ENCODE measurements around the gene NPAT. TPM values are rescaled to one million over a fixed set of nuclear protein-coding genes. Genes with fewer than 3 reads are reported as not detected.

NPAT gene
- total RNA-seq, 1 experiment from 2014 or later, result 14.9 TPM

DNA sequence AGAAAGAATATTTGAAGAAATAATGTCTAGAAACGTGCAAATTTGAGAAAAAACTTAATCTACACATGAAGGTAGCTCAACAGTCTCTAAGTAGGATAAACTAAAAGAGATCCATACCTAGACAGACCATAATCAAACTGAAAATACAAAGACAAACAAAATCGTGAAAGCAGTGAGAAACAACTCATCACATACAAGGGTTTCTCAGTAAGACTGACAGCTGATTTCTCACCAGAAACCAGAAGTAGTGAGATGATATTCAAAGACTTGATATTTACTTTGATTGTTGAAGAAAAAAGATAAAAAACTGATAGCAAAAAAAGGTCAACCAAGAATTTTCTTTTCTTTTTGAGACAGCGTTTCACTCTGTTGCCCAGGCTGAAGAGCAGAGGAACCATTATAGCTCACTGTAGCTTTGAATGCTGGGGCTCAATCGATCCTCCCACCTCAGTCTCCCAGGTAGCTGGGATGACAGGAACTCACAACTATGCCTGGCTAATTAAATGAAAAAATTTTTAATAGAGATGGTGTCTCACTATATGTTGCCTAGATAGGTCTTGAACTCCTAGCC, 17.4 kb downstream of the NPAT start (continued):
- no peak for TF ChIP-seq ZNF274 (IDR thresholded peaks at IDR 0.05; ENCODE audit: low read depth, low read length)
- TF ChIP-seq, protein P1, sequence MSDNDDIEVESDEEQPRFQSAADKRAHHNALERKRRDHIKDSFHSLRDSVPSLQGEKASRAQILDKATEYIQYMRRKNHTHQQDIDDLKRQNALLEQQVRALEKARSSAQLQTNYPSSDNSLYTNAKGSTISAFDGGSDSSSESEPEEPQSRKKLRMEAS (IDR thresholded peaks at IDR 0.05), result no peak

DNA sequence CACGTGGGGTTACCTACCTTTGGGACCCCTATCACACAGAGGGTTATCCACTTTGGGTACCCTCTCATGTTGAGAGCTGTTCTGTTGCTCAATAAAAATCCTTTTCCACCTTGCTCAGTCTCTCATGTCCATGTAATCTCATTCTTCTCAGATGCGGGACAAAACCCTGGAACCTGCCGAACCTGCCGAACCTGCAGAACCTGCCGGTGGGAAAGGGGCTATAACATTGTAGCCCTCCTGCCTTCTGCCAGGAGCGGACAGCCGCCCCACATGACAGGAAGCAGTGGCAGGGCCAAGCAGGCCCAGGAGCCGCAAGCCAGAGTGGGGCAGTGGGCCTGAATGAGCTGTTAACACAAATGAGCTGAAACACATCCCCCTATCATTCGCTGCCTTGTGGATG, 18.1 kb downstream of the NPAT start:
- TF ChIP-seq RAD21 (IDR thresholded peaks at IDR 0.05; ENCODE audit: low read depth), result no peak
- TF ChIP-seq CEBPB (IDR thresholded peaks at IDR 0.05; ENCODE audit: low read depth), result no peak
- TF ChIP-seq ELF1 (IDR thresholded peaks at IDR 0.05; ENCODE audit: borderline replicate concordance, low read depth), result no peak
- no peak for TF ChIP-seq SIN3A (IDR thresholded peaks at IDR 0.05; ENCODE audit: low read depth)
- TF ChIP-seq, protein P1 (IDR thresholded peaks at IDR 0.05), result no peak
- TF ChIP-seq YY1 (IDR thresholded peaks at IDR 0.05; ENCODE audit: extremely low read depth, insufficient replicate concordance, low read depth, low read length), result no peak
- TF ChIP-seq, protein P2, sequence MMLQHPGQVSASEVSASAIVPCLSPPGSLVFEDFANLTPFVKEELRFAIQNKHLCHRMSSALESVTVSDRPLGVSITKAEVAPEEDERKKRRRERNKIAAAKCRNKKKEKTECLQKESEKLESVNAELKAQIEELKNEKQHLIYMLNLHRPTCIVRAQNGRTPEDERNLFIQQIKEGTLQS (IDR thresholded peaks at IDR 0.05), result no peak
- TF ChIP-seq, protein P3, sequence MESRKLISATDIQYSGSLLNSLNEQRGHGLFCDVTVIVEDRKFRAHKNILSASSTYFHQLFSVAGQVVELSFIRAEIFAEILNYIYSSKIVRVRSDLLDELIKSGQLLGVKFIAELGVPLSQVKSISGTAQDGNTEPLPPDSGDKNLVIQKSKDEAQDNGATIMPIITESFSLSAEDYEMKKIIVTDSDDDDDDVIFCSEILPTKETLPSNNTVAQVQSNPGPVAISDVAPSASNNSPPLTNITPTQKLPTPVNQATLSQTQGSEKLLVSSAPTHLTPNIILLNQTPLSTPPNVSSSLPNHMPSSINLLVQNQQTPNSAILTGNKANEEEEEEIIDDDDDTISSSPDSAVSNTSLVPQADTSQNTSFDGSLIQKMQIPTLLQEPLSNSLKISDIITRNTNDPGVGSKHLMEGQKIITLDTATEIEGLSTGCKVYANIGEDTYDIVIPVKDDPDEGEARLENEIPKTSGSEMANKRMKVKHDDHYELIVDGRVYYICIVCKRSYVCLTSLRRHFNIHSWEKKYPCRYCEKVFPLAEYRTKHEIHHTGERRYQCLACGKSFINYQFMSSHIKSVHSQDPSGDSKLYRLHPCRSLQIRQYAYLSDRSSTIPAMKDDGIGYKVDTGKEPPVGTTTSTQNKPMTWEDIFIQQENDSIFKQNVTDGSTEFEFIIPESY (IDR thresholded peaks at IDR 0.05; ENCODE audit: extremely low read depth, insufficient replicate concordance, low read length), result no peak
- no peak for TF ChIP-seq POLR2A (IDR thresholded peaks at IDR 0.05; ENCODE audit: borderline replicate concordance, extremely low read depth, insufficient read depth, insufficient read length)
- TF ChIP-seq, protein P4, sequence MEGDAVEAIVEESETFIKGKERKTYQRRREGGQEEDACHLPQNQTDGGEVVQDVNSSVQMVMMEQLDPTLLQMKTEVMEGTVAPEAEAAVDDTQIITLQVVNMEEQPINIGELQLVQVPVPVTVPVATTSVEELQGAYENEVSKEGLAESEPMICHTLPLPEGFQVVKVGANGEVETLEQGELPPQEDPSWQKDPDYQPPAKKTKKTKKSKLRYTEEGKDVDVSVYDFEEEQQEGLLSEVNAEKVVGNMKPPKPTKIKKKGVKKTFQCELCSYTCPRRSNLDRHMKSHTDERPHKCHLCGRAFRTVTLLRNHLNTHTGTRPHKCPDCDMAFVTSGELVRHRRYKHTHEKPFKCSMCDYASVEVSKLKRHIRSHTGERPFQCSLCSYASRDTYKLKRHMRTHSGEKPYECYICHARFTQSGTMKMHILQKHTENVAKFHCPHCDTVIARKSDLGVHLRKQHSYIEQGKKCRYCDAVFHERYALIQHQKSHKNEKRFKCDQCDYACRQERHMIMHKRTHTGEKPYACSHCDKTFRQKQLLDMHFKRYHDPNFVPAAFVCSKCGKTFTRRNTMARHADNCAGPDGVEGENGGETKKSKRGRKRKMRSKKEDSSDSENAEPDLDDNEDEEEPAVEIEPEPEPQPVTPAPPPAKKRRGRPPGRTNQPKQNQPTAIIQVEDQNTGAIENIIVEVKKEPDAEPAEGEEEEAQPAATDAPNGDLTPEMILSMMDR (IDR thresholded peaks at IDR 0.05 in 2 of 3, conservative IDR thresholded peaks at IDR 0.05 in 1 of 3; ENCODE audit: borderline replicate concordance in 1 of 3, insufficient read depth in 1 of 3, low read depth in 2 of 3, low read length in 2 of 3), result no peak
- TF ChIP-seq ZNF274 (IDR thresholded peaks at IDR 0.05; ENCODE audit: low read depth, low read length), result no peak
- TF ChIP-seq FOSL1 (IDR thresholded peaks at IDR 0.05; ENCODE audit: low read depth), result no peak
- no peak for TF ChIP-seq JUND (IDR thresholded peaks at IDR 0.05)
- TF ChIP-seq EGR1 (IDR thresholded peaks at IDR 0.05; ENCODE audit: low read depth), result no peak
- no peak for TF ChIP-seq EZH2phosphoT487 (IDR thresholded peaks at IDR 0.05; ENCODE audit: borderline replicate concordance)
- TF ChIP-seq EZH2 (IDR thresholded peaks at IDR 0.05), result no peak
- peaks cover 75% of the 10 kb centered on the region for H3K79me2 ChIP-seq (ENCODE audit: insufficient read depth, low read length)
- BruUV-seq (replicated peaks), result no TSS peak

More for the DNA sequence above, 18.1 kb downstream of the NPAT start:
- CTCF ChIA-PET, result no interaction called here
- H3K9me2 ChIP-seq (ENCODE audit: insufficient read depth), result no peaks in the 10 kb centered on the region
- DNase-seq (ENCODE audit: low read depth, low spot score) (no peak), ATAC-seq (no peak)
- no peak overlapping the region for H3K9ac ChIP-seq (ENCODE audit: low read length)
- no peaks in the 10 kb centered on the region for H4K20me1 ChIP-seq (ENCODE audit: insufficient read depth)
- RAD21 ChIA-PET (ENCODE audit: low non-redundant PET in 1 of 2, low total read pairs in 2 of 2, uncharacterized antibody in 2 of 2, unreplicated experiment in 2 of 2), result no interaction called here
- no peak overlapping the region for H3K4me2 ChIP-seq (ENCODE audit: low read length)
- H3K4me3 ChIP-seq (replicated peaks in 1 of 2; ENCODE audit: low read depth in 1 of 2, low read length in 2 of 2), result no peak overlapping the region
- H3K36me3 ChIP-seq (ENCODE audit: control insufficient read depth in 1 of 2, insufficient read depth in 2 of 2, low read length in 2 of 2), result peaks cover 8 to 31% of the 10 kb centered on the region in 2 experiments; a peak in 3 of 4 replicates
- H3K4me1 ChIP-seq (ENCODE audit: control insufficient read depth in 1 of 2, insufficient read depth in 2 of 2, low read length in 2 of 2), result peaks cover 0 to 10% of the 10 kb centered on the region in 2 experiments; a peak in 1 of 4 replicates
- H2AFZ ChIP-seq (ENCODE audit: low read depth, low read length, poor library complexity, severe bottlenecking), result no peak overlapping the region
- H3K27ac ChIP-seq (ENCODE audit: low read depth, low read length), result no peak overlapping the region
- no peaks in the 10 kb centered on the region for H3K27me3 ChIP-seq (ENCODE audit: insufficient read depth, low read length)
- 0 out of 4 replicates have a peak, but pooled peaks cover 0 to 5% of the 10 kb centered on the region in 2 experiments for H3K9me3 ChIP-seq (ENCODE audit: control insufficient read depth in 1 of 2, insufficient read depth in 1 of 2, low read depth in 1 of 2, low read length in 2 of 2)
- intact Hi-C loops (cut with micrococcal nuclease), result no loop called here
- POLR2A ChIA-PET, result no interaction called here
